ENCODE data around the gene PECR.
"Not testable (repeated sequence)": the region's sequence is repeated elsewhere in the genome, so short reads cannot be mapped to it uniquely, and the experiment has no call there.

Gene PECR

DNA sequence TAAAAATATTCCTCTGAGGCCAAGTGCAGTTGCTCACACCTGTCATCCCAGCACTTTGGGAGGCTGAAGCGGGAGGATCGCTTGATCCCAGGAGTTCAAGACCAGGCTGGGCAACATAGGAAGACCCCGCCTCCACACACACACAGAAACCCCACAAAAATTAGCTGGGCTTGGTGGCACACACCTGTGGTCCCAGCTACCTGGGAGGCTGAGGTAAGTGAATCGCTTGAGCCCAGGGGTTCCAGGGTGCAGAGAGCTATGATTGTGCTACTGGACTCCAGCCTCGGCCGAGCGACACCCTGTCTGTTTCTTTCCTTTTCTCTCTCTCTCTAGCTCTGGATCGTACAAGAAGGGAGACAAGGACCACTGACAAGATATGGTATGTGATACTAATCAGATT is 25.7 kb upstream of the PECR start:
- in situ Hi-C loops (cut with MboI; ENCODE audit: low sequenced_read_pairs) = no loop called here

DNA sequence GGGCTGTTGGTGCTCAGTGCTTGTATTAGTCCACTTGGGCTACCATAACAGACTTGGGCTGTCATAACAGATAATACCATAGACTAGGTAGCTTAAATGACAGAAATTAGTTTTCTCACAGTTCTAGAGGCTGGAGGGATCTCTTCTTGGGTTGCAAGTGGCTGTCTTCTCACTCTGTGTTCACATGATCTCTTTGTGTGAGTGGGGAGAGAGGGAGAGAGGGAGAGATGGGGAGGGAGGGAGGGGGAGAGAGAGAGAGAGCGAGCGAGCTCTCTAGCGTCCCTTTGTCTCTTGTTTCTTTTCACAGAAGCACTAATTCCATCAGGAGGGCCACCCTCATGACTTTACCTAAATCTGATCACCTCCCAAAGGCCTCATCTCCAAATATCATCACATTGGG is 23.1 kb upstream of the PECR start:
- in situ Hi-C loops (cut with MboI; ENCODE audit: low sequenced_read_pairs) = no loop called here

DNA sequence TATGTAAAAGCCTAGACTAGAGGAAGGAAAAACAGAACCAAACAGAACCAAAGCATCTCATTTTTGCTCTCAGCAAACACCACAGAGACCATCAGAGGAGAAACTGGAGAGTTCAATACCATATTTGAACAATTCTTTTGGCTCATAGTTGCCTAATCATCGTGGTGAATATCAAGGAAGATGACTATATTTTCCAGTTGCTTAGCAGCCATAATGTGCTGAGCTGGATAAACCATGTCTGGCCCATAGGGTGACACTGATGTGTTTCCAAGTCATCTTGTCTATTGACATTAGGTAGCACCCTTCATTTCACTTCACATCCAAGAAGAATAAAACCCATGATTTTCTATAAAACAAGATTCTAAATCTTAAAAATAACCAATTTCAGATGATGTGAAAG is 21.6 kb upstream of the PECR start:
- in situ Hi-C loops (cut with MboI; ENCODE audit: low sequenced_read_pairs) = no loop called here

DNA sequence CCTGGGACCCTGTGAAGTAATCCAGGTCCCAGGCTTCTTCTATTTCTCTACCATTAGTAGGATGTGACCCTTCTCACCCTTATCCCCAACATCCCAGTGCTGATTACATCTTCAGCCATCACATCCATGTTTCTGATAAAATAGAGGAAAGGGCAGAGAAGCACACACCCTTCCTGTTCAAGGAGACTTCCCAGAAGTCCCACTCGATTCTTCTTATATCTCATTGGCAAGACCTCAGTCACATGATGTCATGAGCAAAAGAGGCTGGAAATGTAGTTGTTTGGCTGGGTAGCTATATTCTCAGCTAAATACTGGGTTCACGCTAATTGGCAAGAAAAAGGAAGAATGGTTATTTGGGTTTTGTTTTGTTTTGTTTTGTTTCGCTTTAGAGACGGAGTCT is 19.5 kb upstream of the PECR start:
- in situ Hi-C loops (cut with MboI; ENCODE audit: low sequenced_read_pairs) = no loop called here

DNA sequence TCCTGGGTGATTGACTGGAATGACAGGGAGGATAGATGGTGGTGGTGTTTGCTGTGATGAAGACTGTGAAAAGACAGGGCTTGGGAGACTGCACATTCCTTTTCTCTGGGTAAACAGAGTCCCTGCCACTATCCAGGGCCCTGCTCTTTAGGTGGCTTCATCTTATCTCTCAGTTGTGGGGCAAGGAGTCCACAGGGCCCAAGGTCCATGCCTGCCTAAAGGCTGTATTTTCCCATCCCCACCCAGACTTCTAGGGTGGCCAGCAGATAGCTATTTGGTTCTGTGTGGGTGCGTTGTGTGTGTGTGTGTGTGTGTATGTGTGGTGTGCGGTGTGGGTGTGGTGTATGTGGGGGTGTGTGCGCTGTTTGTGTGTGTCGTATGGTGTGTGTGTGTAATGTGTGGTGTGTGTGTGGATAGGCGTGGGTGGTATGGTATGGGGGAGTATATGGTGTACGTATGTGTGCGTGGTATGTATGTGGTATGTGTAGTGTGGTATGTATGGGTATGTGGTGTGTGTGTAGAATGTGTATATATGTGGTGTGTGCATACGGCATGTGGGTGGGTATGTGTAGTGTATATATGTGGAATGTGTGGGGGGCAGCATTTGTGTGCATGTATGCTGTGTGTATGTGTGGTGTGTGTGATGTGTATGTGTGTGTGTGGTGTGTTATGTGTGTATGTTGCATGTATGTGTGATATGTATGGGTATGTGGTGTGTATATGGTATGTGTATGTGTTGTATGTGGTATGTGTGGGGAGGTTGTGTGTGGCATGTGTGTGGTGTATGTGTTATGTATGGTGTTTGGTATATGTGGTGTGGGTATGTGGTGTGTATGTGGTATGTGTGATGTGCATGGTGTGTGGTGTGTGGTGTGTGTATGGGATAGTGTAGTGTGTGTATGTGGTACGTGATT is 17.1 kb upstream of the PECR start:
- in situ Hi-C loops (cut with MboI; ENCODE audit: low sequenced_read_pairs) = no loop called here

DNA sequence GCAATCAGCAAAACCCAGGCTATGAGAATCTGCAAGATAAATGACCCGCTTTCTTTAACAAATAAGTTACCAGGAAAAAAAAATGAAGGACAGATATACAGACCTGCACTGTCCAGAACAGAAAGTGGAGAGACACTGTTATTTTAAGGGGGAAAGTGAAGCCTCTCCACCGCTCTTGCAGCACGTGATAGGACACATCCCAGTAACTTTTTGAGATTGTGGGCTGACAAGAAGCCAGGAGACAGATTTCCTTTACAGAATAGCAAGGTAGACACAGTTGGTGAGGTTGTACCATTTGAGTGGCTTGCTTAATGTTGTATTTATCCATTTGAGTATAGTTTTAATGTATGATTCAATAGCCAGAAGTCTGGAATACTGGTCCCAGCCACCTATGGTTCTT is 13.1 kb upstream of the PECR start:
- in situ Hi-C loops (cut with MboI; ENCODE audit: low sequenced_read_pairs) = no loop called here

DNA sequence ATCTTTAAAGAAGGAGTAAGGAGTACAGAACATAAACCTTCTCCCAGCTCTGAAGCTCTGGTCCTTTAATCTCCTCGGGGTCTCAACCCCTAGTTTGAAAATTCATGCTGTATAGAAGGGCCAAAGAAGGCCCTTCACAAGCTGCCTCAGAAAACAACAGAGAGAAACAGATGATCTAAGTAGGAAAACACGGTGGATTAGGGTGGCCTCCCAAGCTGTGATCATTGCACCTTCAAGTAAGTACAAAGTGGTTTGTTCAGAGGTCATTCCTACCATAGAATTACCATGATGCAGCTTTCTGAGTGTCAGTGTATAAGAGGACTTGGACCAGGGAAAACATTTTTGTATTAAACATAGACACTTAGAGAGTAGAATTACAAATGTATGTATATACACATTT is 11.0 kb upstream of the PECR start:
- in situ Hi-C loops (cut with MboI; ENCODE audit: low sequenced_read_pairs) = no loop called here

DNA sequence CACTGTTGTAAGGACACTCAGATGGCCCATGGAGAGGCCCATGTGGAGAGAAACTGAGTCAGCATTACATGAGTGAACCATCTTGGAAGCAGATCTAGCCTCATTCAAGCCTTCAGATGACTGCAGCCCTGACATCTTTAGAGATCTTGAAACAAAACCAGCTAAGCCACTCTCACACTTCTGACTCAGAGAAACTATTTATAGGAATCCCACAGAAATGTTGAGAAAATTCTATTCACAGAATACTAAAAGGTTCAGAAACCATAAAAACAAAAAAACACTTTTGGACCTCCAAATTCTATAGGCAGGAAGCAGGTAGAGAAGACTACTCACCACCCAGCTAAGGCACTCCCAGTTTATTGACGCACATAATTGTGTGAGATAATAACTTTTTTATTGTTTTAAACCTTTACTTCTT is 8.8 kb upstream of the PECR start:
- in situ Hi-C loops (cut with MboI; ENCODE audit: low sequenced_read_pairs) = no loop called here

DNA sequence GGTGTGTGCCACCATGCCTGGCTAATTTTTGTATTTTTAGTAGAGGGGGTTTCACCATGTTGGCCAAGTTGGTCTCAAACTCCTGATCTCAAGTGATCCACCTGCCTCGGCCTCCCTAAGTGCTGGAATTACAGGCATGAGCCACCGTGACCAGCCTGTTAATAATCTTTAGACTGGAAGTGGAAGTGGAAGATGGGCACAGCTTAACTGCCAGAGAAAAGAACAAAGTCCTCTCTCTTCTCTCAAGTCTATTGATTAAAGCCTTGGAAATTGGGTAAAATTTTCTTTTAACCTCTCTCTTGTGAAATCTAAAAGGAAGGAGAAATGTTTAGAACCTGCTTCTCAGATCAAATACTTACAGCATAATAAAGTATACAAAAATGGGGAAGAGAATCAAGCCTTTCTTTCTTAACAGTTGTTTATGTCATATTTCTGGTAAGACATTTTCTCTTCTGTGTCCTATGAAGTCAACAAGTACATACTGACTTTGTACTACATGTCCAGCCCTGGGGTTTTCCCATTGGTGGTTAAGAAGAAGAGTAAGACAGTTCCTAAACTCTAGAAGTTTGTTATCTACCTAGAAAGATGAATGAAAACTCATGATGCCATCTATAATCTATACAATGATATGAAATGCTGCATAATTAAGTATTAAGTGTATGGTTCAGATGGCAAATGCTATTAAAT is 4.7 kb upstream of the PECR start:
- in situ Hi-C loops (cut with MboI; ENCODE audit: low sequenced_read_pairs) = no loop called here

DNA sequence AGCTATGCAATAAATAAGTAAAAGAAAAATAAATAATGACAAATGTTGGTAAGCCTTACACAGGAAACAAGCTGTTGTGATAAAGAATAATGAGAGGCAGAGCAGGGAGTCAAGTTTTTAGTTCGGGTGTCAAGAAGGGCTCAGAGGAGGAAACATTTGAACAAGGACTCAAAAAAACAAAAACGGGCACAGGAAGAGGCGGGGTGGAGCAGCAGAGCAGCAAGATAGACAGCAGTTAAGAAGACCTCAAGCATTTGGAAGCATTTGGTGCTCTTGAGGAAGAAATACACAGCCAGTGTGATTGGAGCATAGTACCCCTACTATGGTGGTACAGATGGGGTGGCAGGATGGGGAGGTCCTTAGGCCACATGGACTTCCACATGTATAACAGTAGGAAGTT is 2.9 kb upstream of the PECR start:
- in situ Hi-C loops (cut with MboI; ENCODE audit: low sequenced_read_pairs) = no loop called here

DNA sequence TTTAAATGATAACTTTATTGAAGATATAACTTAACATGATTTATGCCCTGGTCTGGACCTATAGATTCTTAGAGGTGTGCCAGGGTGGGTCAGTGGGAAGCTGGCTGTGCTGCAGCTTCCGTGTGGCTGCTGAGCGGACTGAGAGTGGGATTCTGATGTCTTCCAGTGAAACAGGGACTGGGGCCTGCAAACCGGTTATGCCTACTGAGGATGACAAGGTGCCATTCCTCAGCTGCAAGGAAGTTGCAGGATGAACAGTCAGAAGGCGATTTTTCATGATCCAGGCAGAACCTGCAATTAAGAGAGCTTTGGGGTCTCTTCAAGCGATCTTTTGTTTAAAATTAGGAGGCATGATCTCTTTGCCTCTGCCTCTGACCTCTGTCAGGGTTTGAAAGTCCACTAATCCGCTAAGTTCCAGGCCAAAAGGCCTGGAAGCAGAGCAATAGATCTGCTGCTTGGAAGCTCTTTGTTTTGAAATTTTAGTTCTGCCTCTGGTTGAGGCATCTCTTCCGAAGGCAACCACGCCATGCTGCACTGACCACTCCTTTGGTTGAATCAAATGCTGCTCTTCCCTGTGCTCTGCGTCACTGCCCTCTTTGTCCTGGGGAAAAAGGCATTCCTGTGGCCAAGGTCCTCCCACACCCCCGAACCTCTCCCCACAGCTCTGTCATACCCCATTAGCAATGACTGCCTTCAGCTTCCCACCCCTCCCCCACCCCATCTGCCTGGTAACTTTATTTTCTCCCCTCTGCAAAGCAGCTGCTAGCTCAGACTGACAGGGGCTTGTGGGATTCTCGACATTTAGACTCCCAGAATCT is 2.1 kb upstream of the PECR start:
- in situ Hi-C loops (cut with MboI; ENCODE audit: low sequenced_read_pairs) = no loop called here

DNA sequence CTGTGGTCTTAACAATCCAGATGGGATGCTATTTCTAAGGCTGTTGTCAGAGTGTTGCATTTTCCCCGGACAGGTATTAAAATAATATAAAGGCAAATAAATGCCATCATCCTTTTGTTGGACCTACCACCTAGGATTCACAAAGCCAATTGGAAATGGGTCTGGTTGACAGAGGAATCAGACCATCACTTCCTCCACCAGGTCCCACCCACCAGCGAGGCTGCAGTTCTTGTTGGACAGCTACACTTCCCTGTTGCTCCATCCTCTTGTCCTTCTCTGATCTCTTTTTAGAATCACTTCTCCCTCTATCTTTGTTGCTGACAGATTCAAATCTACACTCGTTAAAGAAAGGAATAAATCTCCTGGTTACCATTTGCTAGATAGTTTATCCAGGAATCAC is 1.2 kb upstream of the PECR start:
- in situ Hi-C loops (cut with MboI; ENCODE audit: low sequenced_read_pairs) = no loop called here

DNA sequence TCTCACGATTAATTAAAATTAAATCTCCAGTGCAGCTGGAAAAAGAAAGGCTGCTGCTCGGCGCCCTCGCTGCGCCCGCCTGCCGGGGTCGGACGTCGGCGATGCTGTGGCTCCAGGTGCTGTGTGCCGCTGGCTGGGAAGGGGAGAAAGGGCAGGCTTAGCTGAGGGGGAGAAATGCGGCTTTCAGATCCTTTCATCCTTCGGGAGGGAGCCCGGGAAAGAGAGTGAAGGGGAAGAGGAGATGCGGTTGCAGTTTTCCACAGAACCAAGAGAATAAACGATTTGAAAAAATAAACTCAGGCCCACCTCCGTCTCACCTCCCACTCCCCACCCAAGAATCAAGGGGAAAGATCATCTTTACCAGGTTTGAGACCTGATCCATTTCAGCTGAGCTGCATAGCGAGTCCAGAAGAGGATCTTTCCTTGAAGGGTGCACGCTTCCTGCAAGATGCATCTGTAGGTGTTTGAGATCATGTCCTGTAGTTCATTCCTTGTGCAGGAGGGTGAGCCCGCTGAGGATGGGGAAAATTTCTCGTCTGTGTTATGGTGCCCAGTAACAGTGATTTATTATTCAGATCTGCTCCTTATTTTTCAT is 605 bp upstream of the PECR start:
- in situ Hi-C loops (cut with MboI; ENCODE audit: low sequenced_read_pairs) = no loop called here

DNA sequence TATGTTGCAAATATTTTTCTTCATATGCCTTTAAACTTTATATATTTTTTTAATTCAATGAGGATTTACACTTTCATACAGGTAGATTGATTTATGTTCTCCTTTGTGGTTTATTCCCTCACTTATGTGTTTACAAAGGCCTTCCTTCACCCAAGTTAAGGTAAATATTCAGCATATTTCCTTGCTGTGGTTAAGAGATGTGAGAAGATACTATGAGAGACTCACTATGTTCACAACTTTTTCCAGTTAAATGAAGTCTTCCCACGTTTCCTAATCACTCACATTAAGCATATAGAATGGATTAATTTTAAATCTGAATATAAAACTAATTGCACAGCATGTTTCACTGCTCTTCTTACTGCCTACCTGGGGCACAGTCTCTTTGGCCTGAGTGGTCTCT is 597 bp downstream of the PECR start:
- in situ Hi-C loops (cut with MboI; ENCODE audit: low sequenced_read_pairs) = no loop called here

DNA sequence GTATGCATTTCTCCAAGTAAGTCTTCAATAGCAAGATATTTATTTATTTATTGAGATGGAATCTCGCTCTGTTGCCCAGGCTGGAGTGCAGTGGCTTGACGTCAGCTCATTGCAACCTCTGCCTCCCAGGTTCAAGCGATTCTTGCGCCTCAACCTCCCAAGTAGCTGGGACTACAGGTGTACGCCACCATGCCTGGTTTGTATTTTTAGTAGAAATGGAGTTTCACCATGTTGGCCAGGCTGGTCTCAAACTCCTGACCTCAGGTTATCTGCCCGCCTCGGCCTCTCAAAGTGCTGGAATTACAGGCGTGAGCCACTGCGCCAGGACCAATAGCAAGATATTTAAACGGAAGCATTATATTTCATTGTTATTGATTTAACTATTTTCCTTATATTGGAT is 1.6 kb downstream of the PECR start:
- in situ Hi-C loops (cut with MboI; ENCODE audit: low sequenced_read_pairs) = not testable (repeated sequence)

DNA sequence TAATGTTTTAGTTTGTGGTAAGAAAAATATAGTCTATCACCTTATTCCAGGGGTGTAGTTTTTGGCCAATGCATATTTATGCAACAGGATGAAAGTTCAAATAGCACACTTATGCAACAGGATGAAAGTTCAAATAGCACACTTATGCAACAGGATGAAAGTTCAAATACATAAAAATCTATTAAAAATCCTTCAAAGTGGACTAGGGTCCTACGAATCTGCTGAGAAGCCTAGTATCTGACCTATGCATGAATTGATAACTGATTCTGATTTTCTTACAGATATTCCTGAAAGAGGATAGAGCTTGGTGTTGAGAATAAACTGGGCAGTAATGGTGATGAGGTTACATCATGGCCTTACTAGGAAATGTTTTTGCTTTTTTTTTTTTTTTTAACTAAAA is 2.8 kb downstream of the PECR start:
- in situ Hi-C loops (cut with MboI; ENCODE audit: low sequenced_read_pairs) = no loop called here

DNA sequence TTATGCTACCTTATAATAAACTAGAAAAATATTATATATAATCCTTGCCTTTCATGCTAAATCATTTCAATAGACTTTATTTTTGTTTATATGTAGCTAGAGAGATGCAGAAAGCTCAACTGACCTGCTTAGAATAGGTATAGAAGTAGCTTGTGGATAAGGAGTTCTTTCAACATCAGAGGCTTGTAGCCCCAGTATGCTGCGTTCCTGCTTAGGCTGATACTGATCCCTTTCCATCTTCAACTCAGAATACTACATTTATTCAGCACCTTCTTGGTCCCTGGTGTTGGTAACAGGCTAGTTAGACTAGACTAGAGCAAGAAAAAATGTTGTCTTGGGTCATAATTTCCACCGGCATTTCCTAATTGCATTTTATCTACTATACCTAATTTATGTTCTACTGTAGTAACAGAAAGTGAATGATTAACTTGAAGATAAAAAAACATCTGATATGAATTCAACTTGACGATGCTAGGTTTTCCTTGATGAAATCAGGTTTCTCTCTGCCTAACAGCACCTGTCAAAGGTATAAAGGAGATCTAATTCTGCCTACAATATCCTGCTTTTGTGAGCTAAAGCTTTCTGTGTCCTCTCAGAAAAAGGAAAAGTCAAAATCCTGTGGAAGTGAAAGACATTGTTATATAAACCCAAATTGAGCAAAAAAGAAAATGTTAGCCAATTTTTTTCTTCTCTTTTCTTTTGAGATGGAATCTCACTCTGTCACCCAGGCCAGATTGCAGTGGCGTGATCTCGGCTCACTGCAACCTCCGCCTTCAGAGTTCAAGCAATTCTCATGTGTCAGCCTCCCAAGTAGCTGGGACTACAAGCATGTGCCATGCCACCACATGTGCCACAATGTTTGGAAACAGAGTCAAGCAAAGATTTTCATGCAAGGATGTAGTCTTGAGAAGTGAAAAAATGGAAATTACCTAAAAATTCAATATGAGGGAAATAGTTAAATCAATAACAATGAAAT is 5.8 kb downstream of the PECR start:
- in situ Hi-C loops (cut with MboI; ENCODE audit: low sequenced_read_pairs) = no loop called here

DNA sequence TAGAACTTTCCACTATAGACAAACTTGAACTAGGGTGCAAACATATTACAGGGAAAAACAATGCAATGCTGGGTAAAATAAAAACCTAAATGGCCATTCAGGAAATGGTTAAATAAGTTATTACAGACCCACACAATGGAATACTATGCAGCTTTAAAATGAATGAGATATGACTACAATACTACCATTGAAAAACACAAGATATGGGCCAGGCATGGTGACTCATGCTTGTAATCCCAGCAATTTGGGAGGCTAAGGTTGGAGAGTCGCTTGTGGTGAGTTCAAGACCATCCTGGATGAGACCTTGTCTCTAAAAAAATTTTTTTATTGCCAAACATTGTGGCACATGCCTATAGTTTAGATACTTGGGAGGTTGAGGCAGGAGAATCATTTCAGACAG is 6.8 kb downstream of the PECR start:
- in situ Hi-C loops (cut with MboI; ENCODE audit: low sequenced_read_pairs) = no loop called here

DNA sequence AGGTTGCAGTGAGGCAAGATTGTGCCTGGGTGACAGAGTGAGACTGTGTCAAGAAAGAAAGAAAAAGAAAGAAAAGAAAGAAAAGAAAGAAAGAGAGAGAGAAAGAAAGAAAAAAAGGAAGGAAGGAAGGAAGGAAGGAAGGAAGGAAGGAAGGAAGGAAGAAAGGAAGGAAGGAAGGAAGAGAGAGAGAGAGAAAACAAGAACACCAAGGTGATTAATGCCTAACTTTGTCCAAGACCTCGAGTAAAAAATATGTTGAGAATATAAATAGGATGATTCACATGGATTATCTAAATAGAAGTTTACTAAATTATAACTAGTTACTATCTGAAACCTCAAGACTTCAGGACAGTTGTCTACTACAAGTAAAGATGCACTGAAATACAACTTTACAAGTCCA is 7.2 kb downstream of the PECR start:
- in situ Hi-C loops (cut with MboI; ENCODE audit: low sequenced_read_pairs) = no loop called here

DNA sequence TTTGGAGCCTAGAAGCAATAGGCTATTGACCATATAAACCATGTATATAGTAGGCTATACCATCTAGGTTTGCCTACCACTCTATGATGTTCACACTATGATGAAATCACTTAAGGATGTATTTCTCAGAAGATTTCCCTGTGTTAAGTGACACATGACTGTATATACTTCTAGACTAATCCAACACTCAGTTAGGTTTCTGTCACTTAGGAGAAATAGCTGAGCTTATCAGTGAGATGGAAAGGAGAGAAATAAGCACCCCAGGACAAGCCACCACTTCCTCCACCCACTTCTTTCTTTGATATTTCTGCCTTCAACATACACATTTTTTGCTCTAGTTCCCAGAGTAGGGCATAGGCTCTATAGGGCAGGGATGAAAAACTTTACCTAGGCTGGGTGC is 7.8 kb downstream of the PECR start:
- in situ Hi-C loops (cut with MboI; ENCODE audit: low sequenced_read_pairs) = no loop called here
